PC-3 (cell line): Measurements from ENCODE around the gene GRK1. TPM values are rescaled to one million over a fixed set of nuclear protein-coding genes. Genes with fewer than 3 reads are reported as not detected.
A peak's percentile ranks its signal among the peaks of the same experiment; 100 is the strongest.

Experiments used
- ATAC-seq: fragments of 200-7000 bp; cut with Tn5 transposase; 2 replicates; pipeline ENCODE4 v1.9.1; 2020; ENCODE audit warnings: mild to moderate bottlenecking, moderate library complexity
- BruUV-seq: library from RNA; stranded (reverse); fragments of 400-500 nt; replicated peaks from 2 replicates; lab custom pipeline; 2021; lab: Mats Ljungman, UMichigan
- CTCF ChIA-PET: fragments of 300-600 bp; sonication (Branson Sonifier 250); formaldehyde crosslinking; loops from one replicate; lab custom pipeline; 2022; ENCODE audit warnings: antibody characterized with exemption; lab: Charles Lee
- POLR2A ChIA-PET: fragments of 300-600 bp; sonication (Branson Sonifier 250); formaldehyde crosslinking; loops from one replicate; lab custom pipeline; 2022; ENCODE audit warnings: antibody characterized with exemption; ENCODE audit not compliant: unreplicated experiment; lab: Charles Lee
- DNase-seq: peaks from one replicate; pipeline ENCODE4 v3.0.0-alpha.2; 2015
- H2AFZ ChIP-seq: fragments of 300-600 bp; sonication (generic); 2 replicates; pipeline ENCODE4 v1.6.0; 2016; ENCODE audit warnings: antibody characterized with exemption, low read length
- H3F3A ChIP-seq: fragments of 300-600 bp; sonication (generic); one replicate; pipeline ENCODE4 v1.6.0; 2017; ENCODE audit warnings: antibody characterized with exemption, low read length, control low read depth, mild to moderate bottlenecking; ENCODE audit not compliant: unreplicated experiment
- H3K27ac ChIP-seq: fragments of 300-600 bp; sonication (generic); 2 replicates; pipeline ENCODE4 v1.5.1; 2016; ENCODE audit warnings: mild to moderate bottlenecking, low read length
- H3K27me3 ChIP-seq: fragments of 300-600 bp; sonication (generic); 2 replicates; pipeline ENCODE4 v1.6.1; 2016; ENCODE audit warnings: low read length, mixed read lengths
- H3K36me3 ChIP-seq: fragments of 300-600 bp; sonication (generic); 2 replicates; pipeline ENCODE4 v1.6.1; 2016; ENCODE audit warnings: low read depth, mixed run types, low read length, mixed read lengths
- H3K4me1 ChIP-seq: fragments of 300-600 bp; sonication (generic); 2 replicates; pipeline ENCODE4 v1.5.1; 2016; ENCODE audit warnings: low read length; ENCODE audit not compliant: insufficient read depth
- H3K4me2 ChIP-seq: fragments of 300-600 bp; sonication (generic); 2 replicates; pipeline ENCODE4 v1.6.0; 2016; ENCODE audit warnings: low read length
- H3K4me3 ChIP-seq: fragments of 300-600 bp; sonication (generic); 2 replicates; pipeline ENCODE4 v1.5.1; 2016; ENCODE audit warnings: mild to moderate bottlenecking, low read length, mixed read lengths
- H3K79me2 ChIP-seq: fragments of 300-600 bp; sonication (generic); 2 replicates; pipeline ENCODE4 v1.6.1; 2017; ENCODE audit warnings: low read length, mixed read lengths
- H3K9ac ChIP-seq: fragments of 300-600 bp; sonication (generic); 2 replicates; pipeline ENCODE4 v1.6.0; 2016; ENCODE audit warnings: mild to moderate bottlenecking, low read length
- H3K9me2 ChIP-seq: fragments of 300-600 bp; sonication (generic); replicated peaks from 2 replicates; pipeline ENCODE4 v1.6.1; 2016; ENCODE audit warnings: mixed run types, low read length, mixed read lengths
- H3K9me3 ChIP-seq: fragments of 300-600 bp; sonication (generic); 2 replicates; pipeline ENCODE4 v1.6.1; 2016; ENCODE audit warnings: low read length, mixed read lengths
- H4K20me1 ChIP-seq: fragments of 300-600 bp; sonication (generic); 2 replicates; pipeline ENCODE4 v1.6.1; 2016; ENCODE audit warnings: low read length, mixed read lengths
- CTCF ChIP-seq: fragments of 300-600 bp; sonication (generic); conservative IDR thresholded peaks from 2 replicates; pipeline ENCODE4 v1.5.1; 2017; ENCODE audit warnings: antibody characterized with exemption, low read depth, mild to moderate bottlenecking, low read length
- EZH2 ChIP-seq: fragments of 300-600 bp; sonication (generic); IDR thresholded peaks from one replicate; pipeline ENCODE4 v1.6.1; 2017; ENCODE audit warnings: antibody characterized with exemption, mild to moderate bottlenecking, low read length; ENCODE audit not compliant: unreplicated experiment
- EZH2phosphoT487 ChIP-seq: fragments of 300-600 bp; sonication (generic); IDR thresholded peaks from 2 replicates; pipeline ENCODE4 v1.6.1; 2018; ENCODE audit warnings: mild to moderate bottlenecking, antibody characterized with exemption, low read length, borderline replicate concordance
- intact Hi-C: fragments of 100-400 bp; cut with micrococcal nuclease; formaldehyde crosslinking; loops from 2 replicates; pipeline ENCODE4 v1.9.0; 2023
- total RNA-seq: library from RNA; depleted of rRNA; stranded (reverse); fragments of >200 nt; gene quantifications from 2 replicates; pipeline ENCODE4 v1.2.3, GENCODE V29; 2014

GRK1 gene
- total RNA-seq, 1 experiment from 2014 or later: not detected

- Histone ChIP-seq H3K9me3 (no peaks in the 10 kb centered on the region), H3K36me3 (no peaks in the 10 kb centered on the region), H3K9me2 (no peaks in the 10 kb centered on the region), H4K20me1 (no peaks in the 10 kb centered on the region), H3K4me1 (peaks cover 16% of the 10 kb centered on the region), H2AFZ (no peak overlapping the region), H3K9ac (no peak overlapping the region), H3K4me3 (no peak overlapping the region), H3K27me3 (no peaks in the 10 kb centered on the region), H3K4me2 (0 out of 2 replicates have a peak overlapping the region, but pooled peaks have one; percentile 26), H3K79me2 (peaks cover 18% of the 10 kb centered on the region), H3K27ac (peak overlapping the region; percentile 19; the same call in 1 of the 2 replicates), H3F3A (no peaks in the 10 kb centered on the region)
- intact Hi-C loops: no loop called here
- POLR2A ChIA-PET: no interaction called here
- peak; percentile 34 for DNase-seq
- TF ChIP-seq CTCF: no peak
- TF ChIP-seq EZH2phosphoT487: no peak
- TF ChIP-seq EZH2: no peak
- CTCF ChIA-PET: no interaction called here
- no TSS peak for BruUV-seq
- ATAC-seq: no peak; the same call in 1 of the 2 replicates
These were observed 89.5 kb downstream of the GRK1 start for GRCh38 chr13:113756441-113757097.

GRCh38 chr13:113758651-113759524 lies 91.9 kb downstream of the GRK1 start, which contains the start of gene TMEM255B:
Gene TMEM255B (plus strand): TSS chr13:113759226. CDS start chr13:113759270, 44 bp downstream.
- Histone ChIP-seq H2AFZ (peak within 1 kb of the TSS; percentile 98), H3K9ac (peak within 1 kb of the TSS; percentile 68), H3K4me3 (peak within 1 kb of the TSS; percentile 97), H3K4me1 (peaks cover 22% of the 10 kb centered on the region), H3K79me2 (peaks cover 25% of the 10 kb centered on the region), H3K36me3 (no peaks in the 10 kb centered on the region), H3K27ac (peak within 1 kb of the TSS; percentile 17; the same call in 1 of the 2 replicates), H3K9me3 (no peaks in the 10 kb centered on the region), H3K4me2 (peak within 1 kb of the TSS; percentile 91), H3K9me2 (no peaks in the 10 kb centered on the region), H3F3A (no peaks in the 10 kb centered on the region), H4K20me1 (no peaks in the 10 kb centered on the region), H3K27me3 (no peaks in the 10 kb centered on the region)
- TF ChIP-seq CTCF (no peak), EZH2phosphoT487 (no peak), EZH2 (no peak)
- POLR2A ChIA-PET: no interaction called here
- intact Hi-C loops: loop anchor here (2.0 kb wide), 1 partner anchor 26 kb away; no protein-coding TSS in a partner anchor
- no TSS peak for BruUV-seq
- DNase-seq: peak; percentile 71
- ATAC-seq: peak; percentile 91
- CTCF ChIA-PET: interaction anchor here (0.7 kb wide), 1 partner anchor 373 kb away, joined by 3 read pairs; the partner anchor contains the start of gene RASA3
